Measurements from ENCODE around the gene BLOC1S3.
"Not testable (repeated sequence)": the region's sequence is repeated elsewhere in the genome, so short reads cannot be mapped to it uniquely, and the experiment has no call there.

BLOC1S3 gene

DNA sequence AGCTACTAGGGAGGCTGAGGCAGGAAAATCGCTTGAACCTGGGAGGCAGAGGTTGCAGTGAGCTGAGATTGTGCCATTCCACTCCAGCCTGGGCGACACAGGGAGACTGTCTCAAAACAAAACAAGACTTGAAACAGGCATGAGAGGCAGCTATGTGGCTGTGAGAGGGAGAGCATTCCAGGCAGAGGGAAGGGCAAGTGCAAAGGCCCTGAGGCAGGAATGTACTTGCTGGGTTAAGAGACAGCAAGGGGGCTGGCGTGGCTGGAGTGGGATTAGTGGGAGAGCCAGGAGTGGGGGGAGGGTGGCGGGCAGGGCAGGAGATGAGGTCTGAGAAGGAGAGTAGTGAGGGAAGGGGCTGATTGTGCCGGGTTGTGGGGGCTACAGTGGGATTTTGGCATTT is 45.3 kb downstream of the BLOC1S3 start:
- no peak for DNase-seq (ENCODE audit: low read depth in 2 of 2)

DNA sequence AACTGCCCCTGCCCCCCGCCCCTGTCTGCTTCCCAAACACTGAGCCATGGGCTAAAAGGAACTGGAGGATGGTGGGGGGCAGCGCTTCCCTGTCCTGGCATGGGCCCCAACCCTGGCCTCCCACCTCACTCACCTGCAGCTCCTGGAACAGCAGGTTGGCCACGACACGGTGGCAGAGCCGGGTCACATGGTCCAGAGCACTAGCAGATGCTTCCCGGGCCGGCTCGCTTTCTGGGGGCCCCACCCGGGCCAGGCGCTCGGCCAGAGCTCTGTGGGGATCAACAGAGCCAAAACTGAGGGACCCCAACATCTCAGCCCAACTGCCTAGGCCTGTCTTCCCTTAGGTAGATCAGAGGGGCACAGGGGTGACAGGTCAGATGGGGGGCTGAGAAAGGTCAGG is 46.1 kb downstream of the BLOC1S3 start:
- no peak for DNase-seq (ENCODE audit: low read depth in 2 of 2)

DNA sequence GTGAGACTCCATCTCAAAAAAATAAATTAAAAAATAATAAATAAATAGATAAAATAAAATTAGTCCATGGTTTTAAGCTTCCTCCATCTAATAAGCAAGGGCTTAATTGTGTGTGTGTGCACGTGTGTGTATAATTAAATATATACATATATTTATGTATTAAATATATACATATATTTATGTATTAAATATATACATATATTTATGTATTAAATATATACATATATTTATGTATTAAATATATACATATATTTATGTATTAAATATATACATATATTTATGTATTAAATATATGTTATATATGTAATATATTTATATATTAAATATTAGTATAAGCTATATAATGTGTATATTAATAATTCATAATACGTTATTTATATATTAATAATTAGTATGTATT is 50.5 kb downstream of the BLOC1S3 start:
- not testable (repeated sequence) for DNase-seq (ENCODE audit: low read depth in 2 of 2)

Data from stimulated activated CD8-positive, alpha-beta memory T cell treated with anti-CD3 and anti-CD28 coated beads, Interleukin-7, amount 100 ng/mL, for 1 hour (primary cell).